ENCODE results near the gene CLSTN3.

CLSTN3 gene

DNA sequence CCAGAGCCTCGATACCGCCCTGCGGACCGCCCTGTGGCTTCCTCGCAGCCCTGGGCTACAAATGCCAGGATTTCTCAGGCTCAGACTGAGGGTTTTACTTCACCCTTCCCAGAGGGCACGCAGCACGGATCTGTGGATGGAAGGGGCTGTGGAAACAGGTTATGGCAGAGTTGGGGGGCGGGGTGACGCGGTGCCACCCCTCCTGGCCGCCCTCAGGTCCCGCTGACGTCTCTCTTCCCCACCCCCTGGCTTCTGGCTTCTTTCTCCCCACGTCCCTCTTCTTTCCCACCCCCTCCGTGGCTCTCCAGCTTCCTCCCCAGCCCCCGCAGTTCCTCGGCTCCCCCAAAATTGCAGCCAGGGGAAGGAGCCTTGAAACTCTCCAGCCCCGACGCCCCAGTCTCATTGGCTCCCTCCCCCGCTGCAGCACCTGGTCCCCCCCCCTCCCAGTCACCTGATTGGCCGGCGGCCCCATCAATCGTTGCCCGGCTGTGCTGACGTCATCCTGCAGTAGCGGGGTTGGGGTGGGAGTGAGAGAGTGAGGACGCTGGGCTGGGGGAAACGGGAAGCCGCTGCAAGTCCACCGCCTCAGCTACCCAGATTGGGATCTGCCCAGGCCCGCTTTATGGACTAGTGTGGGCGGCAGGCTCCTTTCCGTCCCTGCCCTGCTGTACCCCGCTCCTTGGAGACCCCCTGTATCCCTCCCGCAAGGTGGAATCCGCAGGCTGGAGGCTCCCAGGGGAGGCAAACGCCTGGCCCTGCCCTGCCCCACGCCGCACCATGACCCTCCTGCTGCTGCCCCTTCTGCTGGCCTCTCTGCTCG is at the start of gene CLSTN3:
Gene CLSTN3, plus strand, starts transcription at position 500 of the 820 bp plus-strand sequence. Its CDS starts 278 bp downstream, at position 778.
- peak; percentile 27 to 84 for DNase-seq

DNA sequence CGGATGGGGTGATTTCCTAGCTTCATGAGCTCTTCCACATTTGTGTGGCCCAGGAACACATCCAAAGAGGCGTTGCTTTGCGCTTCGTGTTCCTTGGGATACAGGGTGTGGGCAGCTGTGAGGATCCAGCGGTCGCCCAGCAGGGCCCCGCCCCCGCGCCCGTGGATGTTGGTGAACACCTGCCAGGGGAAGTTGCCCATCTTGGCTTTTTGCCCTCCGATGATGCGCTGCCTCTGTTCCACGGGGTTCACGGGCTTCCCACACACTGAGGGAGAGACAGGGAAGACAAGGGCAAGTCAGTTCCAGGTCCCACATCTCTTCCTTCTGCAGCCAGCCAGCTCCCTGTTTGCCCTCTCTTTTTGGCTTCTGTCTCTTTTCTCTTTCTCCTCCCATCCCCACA is 49.1 kb upstream of the CLSTN3 start:
- DNase-seq = no peak

DNA sequence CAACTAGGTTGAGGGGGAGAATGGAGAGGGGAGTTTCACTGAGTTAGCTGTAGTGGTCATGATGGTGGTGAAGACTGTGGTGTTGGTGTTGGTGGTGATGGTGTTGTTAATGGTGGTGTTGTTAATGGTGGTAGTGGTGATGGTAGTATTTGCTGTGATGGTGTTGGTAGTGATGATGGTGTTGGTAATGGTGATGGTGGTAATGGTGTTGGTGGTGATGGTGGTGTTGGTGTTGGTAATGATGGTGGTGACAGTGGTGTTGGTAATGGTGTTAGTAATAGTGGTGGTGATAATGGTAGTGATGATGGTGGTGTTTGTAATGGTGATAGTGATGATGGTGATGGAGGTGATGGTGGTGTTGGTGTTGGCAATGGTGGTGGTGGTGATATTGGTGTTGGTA is 47.0 kb upstream of the CLSTN3 start:
- DNase-seq = no peak

DNA sequence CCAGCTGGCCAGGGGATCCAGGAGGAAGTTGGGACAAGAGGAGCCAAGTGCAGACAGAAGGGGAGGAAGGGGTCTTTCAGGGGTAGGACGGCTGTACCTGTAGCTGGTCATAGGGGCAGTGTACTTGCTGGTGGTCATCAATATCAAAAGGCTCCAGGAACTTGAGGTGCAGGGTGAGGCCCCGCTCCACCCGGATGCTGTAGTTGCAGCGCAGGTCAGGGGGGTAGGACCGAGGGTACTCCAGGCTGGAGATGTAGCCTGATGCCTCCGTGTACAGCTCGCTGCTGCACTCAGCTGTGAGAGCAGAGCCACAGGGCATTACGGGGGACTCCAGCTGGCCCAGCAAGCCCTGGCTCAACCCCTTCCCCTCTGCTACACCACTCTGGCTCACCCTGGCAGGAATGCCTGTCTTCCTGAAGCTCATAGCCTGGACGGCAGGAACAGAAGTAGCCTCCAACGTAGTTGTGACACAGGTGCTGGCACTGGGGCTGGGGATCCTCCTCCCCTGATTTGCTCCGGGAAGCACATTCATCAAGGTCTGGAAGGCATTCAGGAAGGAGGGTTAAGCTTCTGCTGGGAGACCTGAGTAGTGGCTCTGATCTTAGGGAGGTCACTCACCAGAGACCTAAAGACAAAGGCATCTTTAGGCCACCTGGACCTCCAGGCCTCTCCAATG is 40.8 kb upstream of the CLSTN3 start:
- no peak for DNase-seq

DNA sequence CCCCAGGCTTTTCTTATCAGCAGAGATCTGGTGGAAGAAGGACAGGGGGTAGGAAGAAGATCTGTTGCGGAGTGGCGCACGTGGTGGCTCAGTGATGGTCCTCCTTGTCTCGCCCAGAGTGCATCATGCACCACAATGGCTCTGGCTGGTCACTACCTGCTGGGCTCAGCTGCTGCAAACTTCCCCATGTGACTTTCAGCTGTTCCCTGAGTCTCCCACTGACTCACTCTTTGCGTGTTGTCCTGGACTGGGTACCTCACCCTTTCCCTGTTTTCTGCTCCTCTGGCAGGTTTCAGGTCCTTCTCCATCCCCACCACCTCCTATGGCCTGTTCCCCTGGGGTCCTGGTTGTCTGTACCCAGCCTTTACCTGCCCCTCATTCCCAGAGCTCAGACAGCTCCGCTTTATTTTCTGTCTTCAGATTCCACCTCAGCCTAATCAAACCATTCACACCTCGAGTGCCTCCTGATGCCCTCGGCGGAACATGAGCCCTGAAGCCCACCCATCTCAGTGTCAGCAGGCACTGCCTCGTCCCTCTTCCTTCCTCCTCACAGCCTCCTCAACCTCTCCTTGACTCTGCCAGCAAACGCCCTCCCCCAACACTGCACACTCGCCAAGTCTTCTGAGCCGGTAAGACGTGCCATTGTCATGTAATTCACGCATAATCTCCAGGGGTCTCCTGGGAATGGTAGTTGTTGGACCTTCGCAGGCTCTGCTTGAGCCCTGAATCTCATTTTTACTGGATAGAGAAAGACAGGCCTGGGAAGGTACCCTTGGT is 39.8 kb upstream of the CLSTN3 start:
- no peak for DNase-seq

DNA sequence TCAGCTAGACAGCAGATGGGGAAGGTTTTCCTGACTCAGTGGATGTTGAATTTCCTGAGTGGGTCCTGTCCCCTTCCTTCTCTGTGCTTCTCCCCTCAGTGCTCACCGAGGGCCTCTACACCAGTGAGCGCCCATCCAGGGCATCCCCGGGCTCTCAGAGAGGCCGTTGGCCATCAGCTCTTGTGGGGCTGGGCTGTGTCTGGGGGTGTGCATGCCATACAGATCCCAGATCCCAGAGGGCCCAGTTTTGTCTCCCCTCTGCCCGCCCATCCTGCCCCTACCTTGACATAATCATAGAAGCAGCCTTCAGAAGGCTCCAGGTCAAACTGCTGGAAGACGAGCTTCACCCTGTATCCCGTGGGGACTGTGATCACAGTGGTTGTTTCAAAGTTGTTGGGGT is 39.0 kb upstream of the CLSTN3 start:
- no peak for DNase-seq

DNA sequence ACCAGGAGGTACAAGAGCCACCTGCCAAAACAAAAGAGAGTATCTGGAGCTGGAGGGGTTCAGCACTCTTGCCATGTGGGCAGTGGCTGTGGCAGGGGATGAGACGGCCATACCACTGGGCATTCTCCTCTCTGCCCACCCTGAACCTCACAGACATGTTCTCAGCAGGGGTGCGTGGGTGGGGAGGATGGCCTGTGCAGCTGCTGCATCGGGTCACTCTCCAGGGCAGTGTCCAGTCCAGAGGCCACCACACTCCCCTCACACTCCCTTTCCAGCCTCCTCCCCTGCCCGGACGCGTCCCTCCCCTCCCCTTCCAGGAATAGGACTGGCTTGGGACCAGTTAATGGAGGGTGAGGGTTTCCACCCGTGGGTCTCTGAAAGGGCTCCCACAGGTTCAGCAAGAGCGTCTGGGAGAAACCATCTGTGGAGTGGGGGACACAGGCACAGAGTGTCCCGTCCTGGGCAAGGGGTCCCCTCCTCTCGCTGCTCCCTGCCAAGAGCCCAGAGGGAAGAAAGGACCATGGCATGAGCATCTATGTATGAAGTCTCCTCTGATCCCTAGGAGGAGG is 38.4 kb upstream of the CLSTN3 start:
- no peak for DNase-seq

DNA sequence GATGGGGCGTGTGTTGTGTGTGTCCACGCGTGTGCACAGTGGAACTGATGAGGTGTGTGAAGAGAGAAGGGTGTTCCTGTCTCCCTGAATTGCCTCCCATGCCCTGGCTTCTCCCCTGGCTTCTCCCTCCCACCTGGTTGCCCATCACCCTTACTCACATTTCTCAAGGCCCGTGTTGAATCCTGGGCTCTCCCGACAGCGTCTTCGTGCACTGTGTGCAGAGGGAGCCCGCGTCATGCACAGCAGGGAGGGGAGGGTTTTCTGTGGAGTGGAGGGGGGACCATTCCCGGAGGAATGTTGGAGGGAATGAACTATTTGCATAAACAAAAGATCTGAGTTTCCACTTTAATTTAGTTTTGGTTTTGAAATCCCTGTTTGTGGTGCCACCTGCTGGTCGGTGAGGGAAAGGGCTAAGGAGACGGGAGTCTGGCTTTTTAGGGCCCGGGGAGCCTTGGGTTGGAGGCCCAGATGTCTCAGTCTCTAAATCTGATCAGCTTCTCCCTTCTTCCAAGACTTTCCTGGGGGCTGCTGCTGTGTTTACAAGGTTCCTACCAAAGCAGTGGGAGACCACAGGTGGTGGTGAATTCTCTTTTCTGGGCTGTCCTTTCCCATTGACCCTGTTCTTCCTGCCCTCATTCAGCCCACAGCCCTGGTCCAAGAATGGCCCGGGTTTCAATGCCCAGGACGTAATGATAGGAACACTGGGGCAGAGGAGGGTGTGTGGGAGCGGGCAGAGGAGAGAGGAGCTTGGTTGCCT is 37.8 kb upstream of the CLSTN3 start, which contains the start of gene C1R:
Gene C1R, minus strand, starts transcription at position 217 of the 757 bp plus-strand sequence. Its CDS starts 57 bp downstream, at position 160.
- DNase-seq = peak; percentile 41 to 62

DNA sequence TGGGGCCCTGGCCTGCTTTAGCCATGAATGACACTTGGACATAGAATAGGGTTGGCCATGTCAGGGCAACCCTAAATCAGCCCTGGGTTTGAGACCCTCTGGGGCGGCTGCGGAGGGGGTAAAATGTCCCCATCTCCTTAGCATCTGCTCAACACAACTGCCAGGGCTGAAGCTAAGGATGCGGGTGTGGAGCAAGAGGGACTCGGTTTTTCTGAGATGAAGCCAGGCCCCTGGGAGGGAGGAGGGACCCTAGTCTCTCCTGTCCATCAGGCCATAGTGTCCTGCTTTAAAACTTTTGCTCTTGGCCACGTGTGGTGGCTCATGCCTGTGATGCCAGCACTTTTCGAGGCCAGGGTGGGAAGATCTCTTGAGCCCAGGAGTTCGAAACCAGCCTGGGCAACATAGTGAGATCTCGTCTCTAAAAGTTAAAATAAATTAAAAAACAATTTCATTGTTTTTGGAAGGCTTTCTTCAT is 37.1 kb upstream of the CLSTN3 start:
- DNase-seq = no peak

DNA sequence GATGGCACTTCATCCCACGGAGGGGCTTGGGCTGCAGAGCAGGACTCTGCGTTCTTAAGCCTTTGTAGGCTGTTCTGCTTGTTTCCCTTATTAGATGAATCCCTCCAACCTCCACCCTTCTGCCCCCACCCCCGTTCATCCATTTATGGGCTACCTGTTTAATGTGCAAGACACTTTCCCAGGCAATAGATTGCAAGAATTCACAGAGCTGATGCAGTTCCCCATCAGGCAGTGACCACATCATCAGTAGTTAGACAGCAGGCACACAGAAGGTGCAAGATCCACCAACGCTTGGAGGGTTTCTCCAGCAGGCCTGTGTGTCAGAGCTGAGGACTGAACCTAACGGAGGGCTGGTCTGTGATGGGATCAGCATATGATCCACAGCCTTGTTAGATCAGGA is 36.7 kb upstream of the CLSTN3 start:
- no peak for DNase-seq

DNA sequence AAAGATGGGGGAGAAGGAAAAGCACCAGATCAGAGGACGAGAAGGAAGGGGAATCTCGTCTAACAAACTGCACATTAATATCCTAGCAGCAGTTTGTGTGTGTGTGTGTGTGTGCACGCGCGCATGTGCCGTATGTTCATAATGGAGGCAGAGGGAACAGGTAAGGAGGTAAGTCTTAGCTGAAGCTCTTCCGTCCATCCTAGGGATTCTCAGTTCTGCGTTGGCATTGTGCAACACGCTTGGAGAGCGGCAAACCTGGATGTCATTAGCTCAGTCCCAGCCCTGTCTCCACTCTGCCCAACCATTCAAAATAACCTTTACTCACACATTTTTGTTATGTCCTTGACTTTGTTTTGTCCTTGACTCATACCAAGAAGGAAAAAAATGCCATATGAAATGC is 36.3 kb upstream of the CLSTN3 start:
- DNase-seq = no peak

DNA sequence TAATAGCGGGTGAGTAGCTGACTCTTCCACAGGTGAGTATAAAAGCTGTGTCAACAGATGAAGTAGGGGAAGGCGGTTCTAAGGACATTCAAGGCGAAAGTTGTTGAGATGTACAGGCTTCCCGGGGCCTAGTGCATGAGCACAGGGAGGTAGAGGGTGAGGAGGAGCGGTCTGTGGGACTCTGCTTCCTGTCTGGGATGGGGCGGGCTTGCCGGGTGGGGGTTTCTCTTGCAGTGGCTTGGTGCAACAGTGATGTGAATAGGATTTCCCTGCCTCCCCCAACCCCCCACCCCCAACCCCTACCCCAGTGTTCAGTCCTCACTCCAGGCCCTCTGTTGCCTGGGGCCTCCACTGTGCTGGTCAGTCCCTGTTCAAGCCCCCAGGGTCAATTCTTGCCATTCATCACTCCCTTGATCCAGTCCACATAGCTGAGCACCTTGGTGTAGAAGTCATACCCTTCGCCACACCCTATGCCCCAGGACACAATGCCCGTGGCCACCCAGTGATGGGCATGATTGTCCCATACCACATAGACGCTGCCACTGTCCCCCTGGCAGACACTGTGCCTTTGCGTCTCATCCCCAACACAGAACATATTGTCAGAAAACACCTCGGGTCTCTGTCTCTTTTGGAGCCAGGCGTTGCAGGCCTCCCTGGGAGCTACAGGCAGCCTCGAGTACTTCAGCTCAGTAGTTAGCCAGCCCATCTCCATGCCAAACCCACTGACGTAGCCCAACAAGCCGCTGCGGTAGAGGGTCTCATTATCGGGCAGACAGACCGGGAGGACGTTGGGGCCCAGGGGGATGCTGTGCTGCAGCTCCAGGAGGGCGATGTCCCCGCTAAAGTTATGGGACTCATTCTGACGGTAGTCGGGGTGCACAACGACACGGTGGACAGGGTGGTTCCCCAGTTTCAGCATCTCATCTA is 33.9 kb upstream of the CLSTN3 start:
- no peak for DNase-seq

DNA sequence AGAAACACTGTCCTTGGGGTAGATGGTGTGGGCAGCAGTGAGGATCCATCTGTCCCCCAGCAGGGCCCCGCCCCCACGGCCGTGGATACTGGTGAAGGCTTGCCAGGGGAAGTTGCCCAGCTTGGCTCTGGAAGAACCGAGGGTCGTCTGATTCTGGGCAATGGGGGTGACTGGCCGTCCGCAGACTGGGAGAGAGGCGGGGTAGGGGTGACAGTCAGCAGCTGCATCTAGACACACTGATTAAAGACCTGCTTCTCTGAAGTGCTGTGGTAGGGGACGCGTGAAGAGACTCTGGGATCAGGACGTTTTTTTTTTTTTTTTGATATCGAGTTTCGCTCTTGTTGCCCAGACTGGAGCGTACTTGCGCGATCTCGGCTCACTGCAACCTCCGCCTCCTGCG is 33.2 kb upstream of the CLSTN3 start:
- no peak for DNase-seq

DNA sequence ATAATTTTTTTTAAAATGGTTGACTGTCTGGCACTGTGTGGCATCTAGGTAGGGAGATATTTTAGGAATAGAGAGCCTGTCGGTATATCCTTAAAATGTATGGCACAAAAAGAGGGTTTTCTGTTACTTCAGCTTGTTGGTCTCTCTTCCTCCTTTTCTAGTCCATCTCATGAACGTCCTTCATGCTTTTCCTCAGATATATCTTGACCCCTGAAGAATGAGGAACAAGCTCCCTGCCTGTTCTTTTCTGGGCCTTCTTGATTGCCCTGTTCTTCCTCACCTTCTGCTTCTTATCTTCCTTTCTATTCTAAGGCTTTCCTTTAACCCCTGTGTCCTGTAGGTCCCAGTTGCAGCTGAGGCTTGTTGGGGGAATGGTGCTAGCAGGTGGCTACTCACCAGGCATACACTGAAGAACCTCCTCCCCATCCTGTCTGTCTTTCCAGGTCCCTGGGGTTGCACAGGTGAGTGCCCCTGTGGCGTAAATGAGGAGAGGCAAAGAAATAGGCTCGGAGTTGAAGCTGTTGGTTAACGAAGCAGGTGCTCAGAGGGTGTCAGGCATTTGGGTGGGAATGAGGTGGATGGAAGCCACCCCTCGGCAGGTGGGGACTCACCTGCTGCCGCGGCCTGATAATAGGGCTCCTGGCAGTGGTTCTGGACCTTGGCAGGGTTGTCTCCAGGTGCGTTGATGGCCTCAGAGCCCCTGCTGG is 30.7 kb upstream of the CLSTN3 start:
- DNase-seq = no peak

DNA sequence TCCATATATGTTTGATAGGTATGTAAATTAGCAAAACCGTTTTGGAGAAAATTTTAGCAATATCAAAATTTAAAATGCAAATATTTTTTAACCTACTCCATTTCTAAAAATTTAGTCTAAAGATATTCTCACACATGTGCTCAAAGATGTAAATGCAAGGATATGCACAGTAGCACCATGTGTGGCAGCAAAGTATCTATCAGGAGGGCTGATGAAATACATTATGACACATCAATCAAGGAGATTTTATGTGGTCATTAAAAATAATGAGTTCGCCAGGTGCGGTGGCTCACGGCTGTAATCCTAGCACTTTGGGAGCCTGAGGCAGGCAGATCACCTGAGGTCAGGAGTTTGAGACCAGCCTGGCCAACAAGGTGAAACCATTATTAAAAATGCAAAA is 29.9 kb upstream of the CLSTN3 start:
- DNase-seq = no peak

DNA sequence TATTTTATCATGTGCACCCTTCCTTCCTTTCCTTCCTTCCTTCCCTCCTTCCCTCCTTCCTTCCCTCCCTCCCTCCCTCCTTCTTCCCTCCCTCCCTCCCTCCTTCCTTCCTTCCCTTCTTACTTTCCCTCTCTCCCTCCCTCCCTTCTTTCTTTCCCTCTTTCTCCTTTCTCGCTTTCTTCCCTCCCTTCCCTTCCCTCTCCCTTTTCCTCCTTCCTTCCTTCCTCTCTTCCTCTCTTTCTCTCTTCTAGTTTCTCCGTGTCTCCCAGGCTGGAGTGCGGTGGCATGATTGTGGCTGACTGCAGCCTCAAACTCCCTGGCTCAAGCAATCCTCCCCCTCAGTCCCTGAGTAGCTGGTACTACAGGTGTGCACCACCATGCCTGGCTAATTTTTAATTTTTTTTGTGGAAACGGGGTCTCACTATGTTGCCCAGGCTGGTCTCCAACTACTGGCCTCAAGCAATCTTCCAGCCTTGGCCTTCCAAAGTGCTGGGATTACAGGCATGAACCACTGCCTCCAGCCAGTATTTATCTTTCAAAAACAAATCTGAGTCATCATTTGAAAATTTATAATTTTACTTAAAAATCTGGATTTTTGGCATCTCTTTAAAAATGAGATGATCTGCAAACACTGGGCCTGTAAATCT is 29.0 kb upstream of the CLSTN3 start:
- no peak for DNase-seq

DNA sequence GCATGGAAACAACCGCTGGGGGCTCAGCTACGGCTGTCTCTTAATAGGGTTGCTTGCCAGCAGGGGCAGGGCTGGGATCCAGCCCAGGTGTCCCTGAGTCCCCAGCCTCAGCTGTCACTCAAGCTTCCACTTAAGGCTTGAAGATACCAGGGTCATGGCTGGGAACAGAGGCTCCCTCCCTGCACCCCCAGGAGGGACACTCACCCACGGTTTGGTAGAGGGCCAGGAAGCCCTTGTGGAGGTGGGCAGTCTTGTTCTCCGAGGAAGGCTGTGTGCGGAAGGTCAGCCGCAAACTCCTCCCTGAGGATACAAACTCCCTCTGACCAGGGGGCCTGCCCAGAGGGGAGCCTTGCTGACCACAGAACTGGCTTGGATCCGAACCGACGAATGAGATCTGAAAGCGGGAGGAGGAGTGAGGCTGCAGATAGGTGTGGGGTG is 28.5 kb upstream of the CLSTN3 start:
- DNase-seq = no peak

DNA sequence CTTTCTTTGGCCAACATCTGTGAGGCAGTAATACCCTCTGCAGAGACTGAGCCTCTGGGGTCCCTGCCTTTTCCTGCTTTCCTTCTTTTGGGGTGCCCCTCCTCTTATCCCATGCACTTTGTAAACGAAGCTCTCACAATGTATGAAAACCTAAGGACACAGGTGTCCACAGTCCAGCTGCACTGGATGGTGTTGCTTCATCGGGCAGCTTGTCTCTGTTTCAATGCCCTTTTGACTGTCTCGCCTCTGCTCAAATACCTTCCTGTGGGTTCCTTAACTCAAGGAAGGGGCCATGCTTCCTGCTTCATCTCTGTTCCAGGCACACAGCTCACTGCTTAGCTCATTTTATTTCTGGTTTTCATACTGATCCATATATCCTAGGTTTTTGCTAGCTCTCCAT is 27.6 kb upstream of the CLSTN3 start:
- DNase-seq = no peak

DNA sequence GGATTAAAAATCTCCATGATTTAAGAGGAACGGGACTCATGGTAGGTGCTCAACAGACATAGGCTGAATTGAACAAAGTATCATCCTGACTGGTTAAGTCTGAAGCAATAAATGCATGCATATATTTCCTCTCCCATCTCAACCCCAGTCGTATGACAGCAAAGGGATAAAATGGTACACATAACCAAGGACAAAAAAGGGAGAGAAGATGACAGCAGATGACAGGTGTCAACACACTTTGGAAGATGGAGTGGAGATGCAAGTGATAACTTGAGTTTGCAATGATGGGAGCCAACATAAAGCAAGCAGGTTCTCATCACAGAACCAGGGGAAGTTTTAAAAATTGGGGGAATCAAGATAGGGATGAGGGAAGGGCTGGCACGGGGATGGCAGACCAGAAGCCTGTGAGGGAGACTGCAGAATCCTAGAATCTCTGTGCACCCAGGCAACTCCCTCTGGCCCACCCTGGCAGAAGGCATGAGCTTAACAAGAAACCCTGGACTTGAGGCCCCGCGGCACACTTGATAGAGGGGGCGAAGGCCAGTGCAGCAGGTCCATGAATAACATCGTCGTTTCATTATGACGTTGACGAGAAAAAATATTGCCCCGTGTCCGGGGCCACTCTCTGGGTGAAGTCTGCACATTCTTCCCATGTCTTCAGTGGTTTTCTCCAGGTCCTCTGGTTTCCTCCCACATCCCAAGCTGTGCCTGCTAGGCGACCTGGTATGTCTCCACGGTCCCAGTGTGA is 26.2 kb upstream of the CLSTN3 start:
- no peak for DNase-seq

Data from NCI-H446 (cell line).